HG03521 (cell line): ENCODE measurements around the gene CNNM4.

Experiments
- ATAC-seq: cut with Tn5 transposase; IDR thresholded peaks from one replicate; pipeline ENCODE4 v1.9.1; 2021; ENCODE audit warnings: mild to moderate bottlenecking, moderate library complexity; ENCODE audit not compliant: unreplicated experiment

Gene CNNM4

GRCh38 chr2:96760036-96760985 lies at the start of gene CNNM4:
CNNM4 (plus strand) TSS chr2:96760902; CDS start chr2:96761000, 98 bp downstream.
- peak; percentile 74 for ATAC-seq

GRCh38 chr2:96710985-96711384 lies 49.7 kb upstream of the CNNM4 start:
- no peak for ATAC-seq

GRCh38 chr2:96715658-96716057 lies 45.0 kb upstream of the CNNM4 start:
- ATAC-seq: no peak

- ATAC-seq: no peak
Measured at GRCh38 chr2:96716388-96716787, 44.3 kb upstream of the CNNM4 start.

GRCh38 chr2:96726131-96726530 lies 34.6 kb upstream of the CNNM4 start:
- ATAC-seq: no peak

GRCh38 chr2:96727431-96727830 lies 33.3 kb upstream of the CNNM4 start:
- no peak for ATAC-seq

GRCh38 chr2:96729748-96730147 lies 31.0 kb upstream of the CNNM4 start:
- ATAC-seq: no peak

- no peak for ATAC-seq
Measured at GRCh38 chr2:96730212-96730611, 30.5 kb upstream of the CNNM4 start.

GRCh38 chr2:96733931-96734330 lies 26.8 kb upstream of the CNNM4 start:
- ATAC-seq: no peak

GRCh38 chr2:96734880-96735583 lies 25.7 kb upstream of the CNNM4 start:
- no peak for ATAC-seq

- ATAC-seq: no peak
Measured at GRCh38 chr2:96737251-96737650, 23.5 kb upstream of the CNNM4 start.

- ATAC-seq: no peak
Measured at GRCh38 chr2:96737831-96738230, 22.9 kb upstream of the CNNM4 start.

- no peak for ATAC-seq
Measured at GRCh38 chr2:96739076-96739632, 21.5 kb upstream of the CNNM4 start.

- ATAC-seq: peak; percentile 99
Measured at GRCh38 chr2:96739633-96740428, 20.9 kb upstream of the CNNM4 start, which contains the start of gene LMAN2L. LMAN2L (minus strand) TSS chr2:96740064; CDS start chr2:96740040, 24 bp downstream.

- no peak for ATAC-seq
Measured at GRCh38 chr2:96747061-96747617, 13.6 kb upstream of the CNNM4 start.

- no peak for ATAC-seq
Measured at GRCh38 chr2:96751800-96752199, 8.9 kb upstream of the CNNM4 start.

- ATAC-seq: no peak
Measured at GRCh38 chr2:96753661-96754282, 6.9 kb upstream of the CNNM4 start.

GRCh38 chr2:96754317-96754716 lies 6.4 kb upstream of the CNNM4 start:
- ATAC-seq: no peak

- no peak for ATAC-seq
Measured at GRCh38 chr2:96756788-96757476, 3.8 kb upstream of the CNNM4 start.
